Activated CD4-positive, alpha-beta T cell treated with anti-CD3 and anti-CD28 coated beads, Interleukin-10, Interleukin-2, amounts not matched to agents 100 ng/mL and 50 ng/mL, durations not matched to agents 16 hours and 8 hours (primary cell): ENCODE data around the gene IGFBPL1.
A peak's percentile ranks its signal among the peaks of the same experiment; 100 is the strongest.

Experiments used
- DNase-seq: peaks from one replicate; pipeline ENCODE4 v3.0.0-alpha.2; 2020

Gene IGFBPL1

GRCh38 chr9:38376021-38376670 is 48.1 kb downstream of the IGFBPL1 start:
- no peak for DNase-seq

- DNase-seq, result no peak
Observed at GRCh38 chr9:38375572-38375963, 48.7 kb downstream of the IGFBPL1 start.

- no peak for DNase-seq
Observed at GRCh38 chr9:38374847-38375571, 49.2 kb downstream of the IGFBPL1 start.

- DNase-seq, result no peak
Observed at GRCh38 chr9:38373679-38374078, 50.6 kb downstream of the IGFBPL1 start.

- DNase-seq, result no peak
Observed at GRCh38 chr9:38372762-38373619, 51.3 kb downstream of the IGFBPL1 start.

- peak; percentile 33 for DNase-seq
Observed at GRCh38 chr9:38371495-38371894, 52.8 kb downstream of the IGFBPL1 start.

GRCh38 chr9:38370176-38370575 is 54.1 kb downstream of the IGFBPL1 start:
- DNase-seq, result no peak

GRCh38 chr9:38368731-38369130 is 55.5 kb downstream of the IGFBPL1 start:
- no peak for DNase-seq

GRCh38 chr9:38367898-38368297 is 56.4 kb downstream of the IGFBPL1 start:
- DNase-seq, result no peak

- DNase-seq, result no peak
Observed at GRCh38 chr9:38363589-38363925, 60.7 kb downstream of the IGFBPL1 start.

- peak; percentile 32 for DNase-seq
Observed at GRCh38 chr9:38362852-38363588, 61.2 kb downstream of the IGFBPL1 start.

GRCh38 chr9:38361473-38361850 is 62.8 kb downstream of the IGFBPL1 start:
- no peak for DNase-seq

GRCh38 chr9:38360839-38361472 is 63.3 kb downstream of the IGFBPL1 start:
- DNase-seq, result no peak

GRCh38 chr9:38359689-38360385 is 64.4 kb downstream of the IGFBPL1 start:
- DNase-seq, result no peak

GRCh38 chr9:38359297-38359653 is 65.0 kb downstream of the IGFBPL1 start:
- DNase-seq, result no peak

- DNase-seq, result no peak
Observed at GRCh38 chr9:38358390-38359296, 65.6 kb downstream of the IGFBPL1 start.

GRCh38 chr9:38357350-38358114 is 66.7 kb downstream of the IGFBPL1 start:
- no peak for DNase-seq

- no peak for DNase-seq
Observed at GRCh38 chr9:38356851-38357250, 67.4 kb downstream of the IGFBPL1 start.
